ENCODE data around the gene POLE. TPM values are rescaled to one million over a fixed set of nuclear protein-coding genes. Genes with fewer than 3 reads are reported as not detected.

The POLE gene
- total RNA-seq, 3 donors from 2014 or later: 36.5 to 51.5 (median 43.5) TPM

DNA sequence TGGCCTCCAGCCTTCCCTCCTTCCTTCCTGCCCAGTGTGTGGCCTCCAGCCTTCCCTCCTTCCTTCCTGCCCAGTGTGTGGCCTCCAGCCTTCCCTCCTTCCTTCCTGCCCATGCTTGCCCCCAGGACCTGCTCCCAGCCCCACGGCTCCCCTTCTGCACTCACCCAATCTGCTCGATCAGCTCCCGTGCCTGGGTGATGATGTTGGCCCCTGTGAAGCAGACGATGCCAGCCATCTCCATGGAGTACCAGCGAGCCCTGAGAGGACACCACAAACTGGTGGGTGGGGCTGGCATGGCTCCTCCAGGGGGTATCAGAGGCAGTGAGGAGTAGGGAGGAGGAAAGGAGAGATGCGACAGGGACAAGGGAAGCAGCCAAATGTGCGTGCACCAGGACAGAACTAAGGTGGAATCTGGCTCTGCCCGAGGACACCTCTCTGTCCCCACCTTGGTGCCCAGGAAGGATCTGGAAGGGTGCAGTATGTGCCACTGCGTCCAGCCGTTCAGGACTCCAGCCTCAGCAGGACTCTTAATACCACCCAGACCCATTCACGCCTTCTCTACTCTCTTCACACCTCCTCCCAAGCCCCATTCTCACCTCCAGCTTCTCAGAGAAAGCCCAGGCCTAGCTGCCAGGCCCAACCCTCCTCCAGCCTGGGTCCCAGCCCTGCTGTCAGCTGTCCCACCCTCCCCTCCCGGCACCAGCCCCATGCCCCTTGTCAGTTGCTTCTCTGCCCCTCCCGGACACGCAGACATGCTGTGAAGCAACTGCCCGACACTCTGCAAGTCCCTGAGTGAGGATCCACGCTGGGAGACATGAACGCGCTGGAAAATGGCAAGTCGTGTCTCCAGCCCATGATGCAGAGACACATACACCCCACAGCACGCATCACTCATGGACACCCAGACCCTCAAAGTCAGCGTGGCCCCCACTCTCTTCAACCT, 22.7 kb downstream of the POLE start:
- Histone ChIP-seq H3K27me3 (no peaks in the 10 kb centered on the region), H3K27ac (no peak overlapping the region), H3K9me3 (no peaks in the 10 kb centered on the region), H3K4me1 (no peaks in the 10 kb centered on the region), H3K36me3 (peaks cover 4% of the 10 kb centered on the region), H3K4me3 (no peak overlapping the region)
- intact Hi-C loops (cut with DNase I; ENCODE audit: low total_unique reads): no loop called here
- TF ChIP-seq POLR2A (IDR thresholded peaks at IDR 0.05) (no peak), POLR2AphosphoS5 (IDR thresholded peaks at IDR 0.05) (no peak)
- TF ChIP-seq, protein P1, sequence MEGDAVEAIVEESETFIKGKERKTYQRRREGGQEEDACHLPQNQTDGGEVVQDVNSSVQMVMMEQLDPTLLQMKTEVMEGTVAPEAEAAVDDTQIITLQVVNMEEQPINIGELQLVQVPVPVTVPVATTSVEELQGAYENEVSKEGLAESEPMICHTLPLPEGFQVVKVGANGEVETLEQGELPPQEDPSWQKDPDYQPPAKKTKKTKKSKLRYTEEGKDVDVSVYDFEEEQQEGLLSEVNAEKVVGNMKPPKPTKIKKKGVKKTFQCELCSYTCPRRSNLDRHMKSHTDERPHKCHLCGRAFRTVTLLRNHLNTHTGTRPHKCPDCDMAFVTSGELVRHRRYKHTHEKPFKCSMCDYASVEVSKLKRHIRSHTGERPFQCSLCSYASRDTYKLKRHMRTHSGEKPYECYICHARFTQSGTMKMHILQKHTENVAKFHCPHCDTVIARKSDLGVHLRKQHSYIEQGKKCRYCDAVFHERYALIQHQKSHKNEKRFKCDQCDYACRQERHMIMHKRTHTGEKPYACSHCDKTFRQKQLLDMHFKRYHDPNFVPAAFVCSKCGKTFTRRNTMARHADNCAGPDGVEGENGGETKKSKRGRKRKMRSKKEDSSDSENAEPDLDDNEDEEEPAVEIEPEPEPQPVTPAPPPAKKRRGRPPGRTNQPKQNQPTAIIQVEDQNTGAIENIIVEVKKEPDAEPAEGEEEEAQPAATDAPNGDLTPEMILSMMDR (IDR thresholded peaks at IDR 0.05): no peak
- no peak for DNase-seq (ENCODE audit: low spot score in 2 of 2)

DNA sequence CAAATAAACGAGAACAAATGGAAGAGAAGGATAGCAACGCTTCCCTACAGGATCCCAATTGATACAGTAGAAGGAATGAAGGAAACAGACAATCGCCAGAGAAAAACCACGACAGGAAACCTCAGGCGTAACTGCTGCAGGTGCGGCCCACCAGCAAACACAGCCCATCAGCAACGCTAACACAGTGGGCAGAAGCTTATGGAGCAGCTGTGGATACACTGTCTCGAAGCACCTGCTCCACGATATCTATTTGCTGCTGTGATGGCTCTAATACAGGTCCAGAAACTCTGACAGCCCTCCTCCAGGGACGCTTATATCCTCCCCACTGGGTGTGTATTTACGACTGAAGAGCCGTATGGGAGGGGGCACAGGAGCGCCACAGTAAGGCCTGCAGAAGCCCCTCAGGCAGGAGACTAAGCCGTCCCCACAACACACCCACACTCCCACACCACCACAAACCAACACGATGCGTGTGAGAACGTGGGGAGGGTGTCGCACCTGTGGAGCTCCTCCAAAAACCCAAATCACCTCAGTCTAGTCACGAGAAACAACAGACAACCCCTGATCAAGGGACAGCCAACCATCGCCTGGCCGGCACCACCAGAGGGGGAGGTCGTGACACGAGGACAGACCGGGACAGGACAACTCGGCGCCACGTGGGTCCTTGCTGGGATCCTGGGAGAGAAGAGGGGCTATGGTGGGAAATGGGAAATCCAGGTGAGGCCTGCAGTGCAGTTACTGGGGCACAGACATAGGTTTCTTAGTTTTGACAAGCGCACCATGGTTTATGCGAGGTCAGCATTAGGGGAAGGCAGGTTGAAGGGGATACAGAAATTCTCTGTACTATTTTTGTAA, 24.0 kb downstream of the POLE start:
- peaks cover 4% of the 10 kb centered on the region for H3K36me3 ChIP-seq
- DNase-seq (ENCODE audit: low spot score in 2 of 2): no peak
- no peak for TF ChIP-seq POLR2AphosphoS5 (IDR thresholded peaks at IDR 0.05)
- TF ChIP-seq, protein P1 (IDR thresholded peaks at IDR 0.05): no peak
- TF ChIP-seq POLR2A (IDR thresholded peaks at IDR 0.05): no peak
- H3K9me3 ChIP-seq: no peaks in the 10 kb centered on the region
- no peak overlapping the region for H3K27ac ChIP-seq
- intact Hi-C loops (cut with DNase I; ENCODE audit: low total_unique reads): no loop called here
- H3K4me3 ChIP-seq: no peak overlapping the region
- no peaks in the 10 kb centered on the region for H3K4me1 ChIP-seq
- no peaks in the 10 kb centered on the region for H3K27me3 ChIP-seq

DNA sequence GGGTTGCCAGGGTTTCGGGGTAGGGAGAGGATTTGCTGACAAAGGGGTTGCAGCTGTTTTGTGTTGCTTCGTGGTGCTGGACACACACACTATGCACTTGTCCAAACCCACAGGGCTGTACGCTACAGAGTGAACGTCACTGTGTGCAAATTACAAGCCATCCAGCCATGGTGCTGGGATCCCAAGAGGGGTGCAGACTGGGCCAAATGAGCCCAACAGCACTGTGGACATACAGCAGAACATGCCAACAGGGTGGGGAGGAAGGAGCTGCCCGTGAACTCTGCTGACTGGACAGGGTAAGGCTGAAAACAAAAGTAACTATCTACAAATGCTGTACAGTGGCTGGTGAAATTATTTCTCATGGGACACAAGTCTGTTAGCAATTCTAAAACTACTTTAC, 25.2 kb downstream of the POLE start:
- no peaks in the 10 kb centered on the region for H3K4me1 ChIP-seq
- H3K4me3 ChIP-seq: no peak overlapping the region
- intact Hi-C loops (cut with DNase I; ENCODE audit: low total_unique reads): no loop called here
- DNase-seq (ENCODE audit: low spot score in 2 of 2): no peak
- H3K9me3 ChIP-seq: no peaks in the 10 kb centered on the region
- TF ChIP-seq POLR2A (IDR thresholded peaks at IDR 0.05): no peak
- TF ChIP-seq, protein P1 (IDR thresholded peaks at IDR 0.05): no peak
- TF ChIP-seq POLR2AphosphoS5 (IDR thresholded peaks at IDR 0.05): no peak
- H3K36me3 ChIP-seq: peaks cover 10% of the 10 kb centered on the region
- H3K27ac ChIP-seq: no peak overlapping the region
- no peaks in the 10 kb centered on the region for H3K27me3 ChIP-seq

GRCh38 chr12:132660996-132661395, 26.1 kb downstream of the POLE start:
- no peaks in the 10 kb centered on the region for H3K4me1 ChIP-seq
- no peak for DNase-seq (ENCODE audit: low spot score in 2 of 2)
- no peaks in the 10 kb centered on the region for H3K27me3 ChIP-seq
- no peak for TF ChIP-seq POLR2A (IDR thresholded peaks at IDR 0.05)
- TF ChIP-seq, protein P1 (IDR thresholded peaks at IDR 0.05): no peak
- no peak for TF ChIP-seq POLR2AphosphoS5 (IDR thresholded peaks at IDR 0.05)
- intact Hi-C loops (cut with DNase I; ENCODE audit: low total_unique reads): no loop called here
- no peaks in the 10 kb centered on the region for H3K9me3 ChIP-seq
- no peak overlapping the region for H3K27ac ChIP-seq
- H3K36me3 ChIP-seq: peaks cover 13% of the 10 kb centered on the region
- no peak overlapping the region for H3K4me3 ChIP-seq

All from breast epithelium (tissue), 4 donors.